Measurements from ENCODE around the gene ZMYND8.
"Not testable (repeated sequence)": the region's sequence is repeated elsewhere in the genome, so short reads cannot be mapped to it uniquely, and the experiment has no call there.

ZMYND8 gene

DNA sequence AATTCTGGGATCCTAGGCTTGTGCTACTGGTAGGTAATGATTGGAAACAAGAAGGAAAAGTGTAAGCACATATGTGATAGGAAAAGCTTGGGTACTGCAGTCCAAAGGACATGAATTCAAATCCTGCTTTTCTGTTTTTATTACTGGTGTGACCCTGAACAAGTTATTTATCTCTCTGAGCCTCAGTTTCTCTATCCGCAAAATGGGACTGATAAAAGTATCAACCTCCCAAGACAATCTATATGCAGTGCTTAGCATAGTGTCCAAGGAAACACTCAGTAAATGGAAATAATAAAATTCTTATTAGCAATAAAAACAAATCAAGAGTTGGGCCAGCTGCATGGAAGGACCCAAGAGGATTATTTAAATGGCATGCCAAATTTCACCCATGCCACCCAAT, 108.5 kb downstream of the ZMYND8 start:
- no peak overlapping the region for H3K27ac ChIP-seq

DNA sequence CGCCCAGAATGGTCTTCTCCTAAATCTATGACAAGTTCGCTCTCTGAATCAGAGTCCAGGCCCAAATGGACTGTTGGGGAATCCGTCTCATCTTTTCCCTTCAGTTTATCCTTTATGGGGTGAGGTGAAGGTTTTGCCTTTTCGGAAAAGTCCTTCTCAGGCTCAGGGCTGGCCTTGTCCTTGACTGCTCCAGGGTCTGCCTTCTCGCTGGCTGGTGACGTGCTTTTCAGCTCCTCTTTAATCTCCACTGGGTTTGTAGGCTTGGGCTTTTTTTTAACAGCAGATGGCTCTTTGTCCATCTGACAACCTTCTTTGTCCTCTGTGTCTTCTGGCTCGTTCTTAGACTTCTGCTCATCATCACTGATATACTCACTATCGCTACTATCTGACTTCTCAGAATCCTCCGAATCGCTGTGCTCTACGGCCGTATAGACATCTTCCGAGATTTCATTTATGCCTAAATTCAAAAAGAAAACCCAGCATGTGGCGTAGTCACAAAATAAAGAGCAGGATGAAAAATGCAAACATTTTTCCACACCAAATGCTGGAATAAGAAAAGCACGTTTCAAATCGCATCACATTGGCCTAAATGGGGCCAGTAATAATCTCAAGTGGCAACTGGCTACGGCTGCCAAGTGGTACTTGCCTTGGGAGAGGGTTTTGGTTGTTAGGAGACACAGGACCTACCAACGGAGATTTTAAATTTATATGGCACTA, 110.3 kb downstream of the ZMYND8 start:
- H3K27ac ChIP-seq = no peak overlapping the region
- TF ChIP-seq ZFX (IDR thresholded peaks at IDR 0.05; ENCODE audit: borderline replicate concordance) = no peak
- TF ChIP-seq, protein P1, sequence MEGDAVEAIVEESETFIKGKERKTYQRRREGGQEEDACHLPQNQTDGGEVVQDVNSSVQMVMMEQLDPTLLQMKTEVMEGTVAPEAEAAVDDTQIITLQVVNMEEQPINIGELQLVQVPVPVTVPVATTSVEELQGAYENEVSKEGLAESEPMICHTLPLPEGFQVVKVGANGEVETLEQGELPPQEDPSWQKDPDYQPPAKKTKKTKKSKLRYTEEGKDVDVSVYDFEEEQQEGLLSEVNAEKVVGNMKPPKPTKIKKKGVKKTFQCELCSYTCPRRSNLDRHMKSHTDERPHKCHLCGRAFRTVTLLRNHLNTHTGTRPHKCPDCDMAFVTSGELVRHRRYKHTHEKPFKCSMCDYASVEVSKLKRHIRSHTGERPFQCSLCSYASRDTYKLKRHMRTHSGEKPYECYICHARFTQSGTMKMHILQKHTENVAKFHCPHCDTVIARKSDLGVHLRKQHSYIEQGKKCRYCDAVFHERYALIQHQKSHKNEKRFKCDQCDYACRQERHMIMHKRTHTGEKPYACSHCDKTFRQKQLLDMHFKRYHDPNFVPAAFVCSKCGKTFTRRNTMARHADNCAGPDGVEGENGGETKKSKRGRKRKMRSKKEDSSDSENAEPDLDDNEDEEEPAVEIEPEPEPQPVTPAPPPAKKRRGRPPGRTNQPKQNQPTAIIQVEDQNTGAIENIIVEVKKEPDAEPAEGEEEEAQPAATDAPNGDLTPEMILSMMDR (IDR thresholded peaks at IDR 0.05) = no peak

More for the DNA sequence above, 108.5 kb downstream of the ZMYND8 start:
- no peak for TF ChIP-seq ZFX (IDR thresholded peaks at IDR 0.05; ENCODE audit: borderline replicate concordance)
- TF ChIP-seq, protein P1 (IDR thresholded peaks at IDR 0.05) = no peak

DNA sequence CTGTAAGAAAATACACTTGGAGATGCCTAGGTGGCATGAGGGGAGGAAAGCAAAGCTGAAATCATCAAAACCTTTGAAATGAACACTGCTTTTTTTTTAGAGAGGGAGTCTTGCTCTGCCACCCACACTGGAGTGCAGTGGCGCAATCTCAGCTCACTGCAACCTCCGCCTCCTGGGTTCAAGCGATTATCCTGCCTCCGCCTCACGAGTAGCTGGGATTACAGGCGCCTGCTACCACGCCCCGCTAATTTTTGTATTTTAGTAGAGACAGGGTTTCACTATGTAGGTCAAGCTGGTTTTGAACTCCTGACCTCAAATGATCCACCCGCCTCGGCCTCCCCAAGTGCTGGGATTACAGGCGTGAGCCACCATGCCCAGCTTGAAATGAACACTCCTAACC, 111.3 kb downstream of the ZMYND8 start:
- not testable (repeated sequence) for H3K27ac ChIP-seq

DNA sequence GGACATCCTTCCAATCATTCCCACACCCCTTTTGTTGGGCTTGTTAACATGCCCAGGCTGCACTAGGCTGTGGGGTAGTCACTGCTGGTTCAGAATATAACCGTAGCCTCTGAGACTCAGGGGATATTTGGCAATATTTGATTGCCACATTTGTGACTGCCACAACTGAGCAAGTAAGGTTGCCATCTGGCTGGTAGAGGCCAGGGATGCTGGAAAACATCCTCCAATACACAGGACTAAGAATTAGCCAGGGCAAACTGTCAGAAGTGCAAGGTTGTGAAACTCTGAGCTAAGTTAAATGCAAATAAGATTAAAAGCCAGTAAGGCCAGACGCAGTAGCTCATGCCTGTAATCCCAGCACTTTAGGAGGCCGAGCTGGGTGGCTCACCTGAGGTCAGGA, 112.0 kb downstream of the ZMYND8 start:
- no peak for TF ChIP-seq ZFX (IDR thresholded peaks at IDR 0.05; ENCODE audit: borderline replicate concordance)
- TF ChIP-seq, protein P1 (IDR thresholded peaks at IDR 0.05) = no peak
- H3K27ac ChIP-seq = no peak overlapping the region

- TF ChIP-seq, protein P1 (IDR thresholded peaks at IDR 0.05) = no peak
- TF ChIP-seq ZFX (IDR thresholded peaks at IDR 0.05; ENCODE audit: borderline replicate concordance) = no peak
- no peak overlapping the region for H3K27ac ChIP-seq
Observed at GRCh38 chr20:47243532-47244305, 112.8 kb downstream of the ZMYND8 start.

GRCh38 chr20:47243003-47243402, 113.5 kb downstream of the ZMYND8 start:
- TF ChIP-seq, protein P1 (IDR thresholded peaks at IDR 0.05) = no peak
- TF ChIP-seq ZFX (IDR thresholded peaks at IDR 0.05; ENCODE audit: borderline replicate concordance) = no peak
- H3K27ac ChIP-seq = no peak overlapping the region

DNA sequence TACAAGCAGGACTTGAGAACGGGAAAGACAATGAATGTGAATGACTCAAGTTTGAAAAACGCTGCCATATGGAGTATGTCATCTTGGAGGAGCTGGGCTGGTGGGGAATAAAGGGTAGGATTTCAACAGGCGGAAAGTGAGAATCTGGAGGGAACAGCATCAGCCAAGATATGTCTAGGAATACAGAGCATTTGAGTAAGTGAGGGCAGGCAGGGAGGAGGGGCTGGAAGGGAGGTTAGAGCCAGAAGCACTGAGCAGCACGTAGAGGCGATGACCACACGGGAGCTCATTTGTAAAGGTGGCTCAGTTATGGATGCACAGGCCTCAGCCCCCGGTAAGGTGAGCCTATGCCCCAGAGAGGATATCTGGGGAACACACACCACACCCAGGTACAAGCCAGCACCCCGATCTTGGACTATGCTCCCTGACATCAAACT, 115.1 kb downstream of the ZMYND8 start:
- H3K27ac ChIP-seq = no peak overlapping the region
- TF ChIP-seq ZFX (IDR thresholded peaks at IDR 0.05; ENCODE audit: borderline replicate concordance) = no peak
- TF ChIP-seq, protein P1 (IDR thresholded peaks at IDR 0.05) = no peak

GRCh38 chr20:47240096-47240495, 116.4 kb downstream of the ZMYND8 start:
- H3K27ac ChIP-seq = not testable (repeated sequence)
